Measurements from ENCODE around the gene DOP1B. TPM values are rescaled to one million over a fixed set of nuclear protein-coding genes. Genes with fewer than 3 reads are reported as not detected.

DOP1B gene
- total RNA-seq, 1 donor from 2014 or later, result 13.5 TPM

GRCh38 chr21:36174780-36175179 lies 18.2 kb downstream of the DOP1B start:
- no peaks in the 10 kb centered on the region for H3K27me3 ChIP-seq
- intact Hi-C loops (cut with DNase I), result no loop called here
- H3K4me3 ChIP-seq, result no peak overlapping the region
- no peaks in the 10 kb centered on the region for H3K4me1 ChIP-seq
- TF ChIP-seq POLR2A (IDR thresholded peaks at IDR 0.05), result no peak
- TF ChIP-seq, protein P1, sequence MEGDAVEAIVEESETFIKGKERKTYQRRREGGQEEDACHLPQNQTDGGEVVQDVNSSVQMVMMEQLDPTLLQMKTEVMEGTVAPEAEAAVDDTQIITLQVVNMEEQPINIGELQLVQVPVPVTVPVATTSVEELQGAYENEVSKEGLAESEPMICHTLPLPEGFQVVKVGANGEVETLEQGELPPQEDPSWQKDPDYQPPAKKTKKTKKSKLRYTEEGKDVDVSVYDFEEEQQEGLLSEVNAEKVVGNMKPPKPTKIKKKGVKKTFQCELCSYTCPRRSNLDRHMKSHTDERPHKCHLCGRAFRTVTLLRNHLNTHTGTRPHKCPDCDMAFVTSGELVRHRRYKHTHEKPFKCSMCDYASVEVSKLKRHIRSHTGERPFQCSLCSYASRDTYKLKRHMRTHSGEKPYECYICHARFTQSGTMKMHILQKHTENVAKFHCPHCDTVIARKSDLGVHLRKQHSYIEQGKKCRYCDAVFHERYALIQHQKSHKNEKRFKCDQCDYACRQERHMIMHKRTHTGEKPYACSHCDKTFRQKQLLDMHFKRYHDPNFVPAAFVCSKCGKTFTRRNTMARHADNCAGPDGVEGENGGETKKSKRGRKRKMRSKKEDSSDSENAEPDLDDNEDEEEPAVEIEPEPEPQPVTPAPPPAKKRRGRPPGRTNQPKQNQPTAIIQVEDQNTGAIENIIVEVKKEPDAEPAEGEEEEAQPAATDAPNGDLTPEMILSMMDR (IDR thresholded peaks at IDR 0.05), result no peak
- no peak for TF ChIP-seq POLR2AphosphoS5 (IDR thresholded peaks at IDR 0.05; ENCODE audit: insufficient read depth in 1 of 2, low read depth in 1 of 2)
- no peak overlapping the region for H3K27ac ChIP-seq
- H3K36me3 ChIP-seq, result peaks cover 0 to 4% of the 10 kb centered on the region in 2 donors
- DNase-seq (ENCODE audit: extremely low spot score in 2 of 2), result no peak
- H3K9me3 ChIP-seq, result no peaks in the 10 kb centered on the region

DNA sequence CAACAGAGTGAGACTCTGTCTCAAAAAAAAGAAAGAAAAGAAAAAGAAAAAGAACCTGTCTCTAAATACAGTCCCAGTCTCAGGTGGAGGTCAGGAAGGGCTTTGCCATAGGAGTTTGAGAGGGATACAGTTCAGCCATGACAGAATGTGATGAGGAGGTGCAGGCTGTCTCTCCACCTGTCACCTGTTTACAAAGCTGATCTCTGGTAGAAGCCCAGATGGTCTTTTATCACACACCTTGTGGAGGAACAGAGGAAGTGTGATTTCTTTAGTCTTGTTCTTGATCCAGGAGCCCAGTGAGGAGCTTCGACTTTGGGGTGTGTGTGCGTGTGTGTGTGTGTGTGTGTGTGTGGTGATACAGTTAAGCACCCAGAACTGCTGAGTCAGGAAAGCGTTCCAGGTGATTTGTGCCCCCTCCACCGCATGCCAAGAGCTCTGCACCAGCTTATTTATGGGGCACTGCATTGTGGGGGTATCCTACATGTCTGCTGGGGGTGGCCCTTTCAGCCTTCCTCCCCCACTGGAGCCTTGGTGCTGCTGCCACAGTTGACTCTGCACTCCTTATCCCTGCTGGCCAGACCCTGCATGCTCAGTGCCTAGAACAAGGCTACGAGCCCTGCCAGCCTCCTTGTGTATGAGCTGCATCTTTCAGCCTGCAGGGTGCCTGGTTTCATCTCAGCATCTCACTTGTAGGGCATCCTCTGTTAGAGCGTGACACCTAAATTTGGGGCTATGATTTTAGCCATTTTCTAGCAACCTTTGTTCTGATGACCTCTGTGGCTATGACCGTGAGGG lies 19.3 kb downstream of the DOP1B start:
- no peaks in the 10 kb centered on the region for H3K9me3 ChIP-seq
- no peak for DNase-seq (ENCODE audit: extremely low spot score in 2 of 2)
- H3K27ac ChIP-seq, result no peak overlapping the region
- TF ChIP-seq, protein P1 (IDR thresholded peaks at IDR 0.05), result no peak
- TF ChIP-seq POLR2A (IDR thresholded peaks at IDR 0.05), result no peak
- no peak for TF ChIP-seq POLR2AphosphoS5 (IDR thresholded peaks at IDR 0.05; ENCODE audit: insufficient read depth in 1 of 2, low read depth in 1 of 2)
- intact Hi-C loops (cut with DNase I), result no loop called here
- no peaks in the 10 kb centered on the region for H3K4me1 ChIP-seq
- no peaks in the 10 kb centered on the region for H3K27me3 ChIP-seq
- H3K36me3 ChIP-seq, result peaks cover 0 to 4% of the 10 kb centered on the region in 2 donors
- no peak overlapping the region for H3K4me3 ChIP-seq

DNA sequence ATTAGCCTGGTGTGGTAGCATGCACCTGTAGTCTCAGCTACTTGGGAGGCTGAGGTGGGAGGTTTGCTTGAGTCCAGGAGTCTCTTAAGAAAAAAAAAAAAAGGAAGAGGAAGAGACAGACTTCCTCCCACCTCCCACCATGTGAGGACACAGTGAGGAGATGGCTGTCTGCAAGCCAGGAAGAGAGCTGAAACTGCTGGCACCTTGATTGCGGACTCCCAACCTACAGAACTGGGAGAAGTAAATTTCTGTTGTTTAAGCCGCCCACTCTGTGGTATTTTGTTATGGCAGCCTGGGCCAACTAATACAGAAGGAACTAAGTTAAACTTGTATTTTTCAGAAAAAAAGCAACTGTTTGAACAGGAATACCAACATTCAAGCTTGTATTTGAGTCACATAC lies 21.7 kb downstream of the DOP1B start:
- Histone ChIP-seq H3K36me3 (peaks cover 0 to 4% of the 10 kb centered on the region in 2 donors), H3K27me3 (no peaks in the 10 kb centered on the region), H3K27ac (no peak overlapping the region), H3K4me1 (no peaks in the 10 kb centered on the region), H3K4me3 (no peak overlapping the region), H3K9me3 (no peaks in the 10 kb centered on the region)
- TF ChIP-seq POLR2AphosphoS5 (IDR thresholded peaks at IDR 0.05; ENCODE audit: insufficient read depth in 1 of 2, low read depth in 1 of 2), result no peak
- TF ChIP-seq, protein P1 (IDR thresholded peaks at IDR 0.05), result no peak
- TF ChIP-seq POLR2A (IDR thresholded peaks at IDR 0.05), result no peak
- intact Hi-C loops (cut with DNase I), result no loop called here
- no peak for DNase-seq (ENCODE audit: extremely low spot score in 2 of 2)

DNA sequence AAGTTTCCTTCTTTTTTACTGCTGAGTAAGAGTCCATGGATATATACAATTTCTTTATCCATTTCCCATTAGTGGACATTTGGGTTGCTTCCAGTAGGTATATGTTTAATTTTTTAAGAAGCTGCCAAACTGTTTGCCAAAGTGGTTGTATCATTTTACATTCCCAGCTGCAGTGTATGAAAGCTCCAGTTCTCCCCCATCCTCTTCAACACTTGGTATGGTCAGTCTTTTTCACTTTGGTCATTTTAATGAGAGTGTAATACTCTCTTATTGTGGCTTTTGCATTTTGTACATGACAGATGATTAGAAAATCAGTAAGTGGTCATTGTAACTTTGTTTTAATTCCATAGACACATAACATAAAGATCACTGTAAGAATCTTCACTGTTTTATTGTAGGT lies 22.5 kb downstream of the DOP1B start:
- intact Hi-C loops (cut with DNase I), result no loop called here
- H3K27ac ChIP-seq, result no peak overlapping the region
- peaks cover 0 to 4% of the 10 kb centered on the region in 2 donors for H3K36me3 ChIP-seq
- no peak for DNase-seq (ENCODE audit: extremely low spot score in 2 of 2)
- no peaks in the 10 kb centered on the region for H3K9me3 ChIP-seq
- H3K4me1 ChIP-seq, result no peaks in the 10 kb centered on the region
- no peaks in the 10 kb centered on the region for H3K27me3 ChIP-seq
- H3K4me3 ChIP-seq, result no peak overlapping the region
- TF ChIP-seq, protein P1 (IDR thresholded peaks at IDR 0.05), result no peak
- TF ChIP-seq POLR2A (IDR thresholded peaks at IDR 0.05), result no peak
- TF ChIP-seq POLR2AphosphoS5 (IDR thresholded peaks at IDR 0.05; ENCODE audit: insufficient read depth in 1 of 2, low read depth in 1 of 2), result no peak

- intact Hi-C loops (cut with DNase I), result no loop called here
- peaks cover 0 to 4% of the 10 kb centered on the region in 2 donors for H3K36me3 ChIP-seq
- H3K27ac ChIP-seq, result no peak overlapping the region
- DNase-seq (ENCODE audit: extremely low spot score in 2 of 2), result no peak
- H3K4me1 ChIP-seq, result no peaks in the 10 kb centered on the region
- TF ChIP-seq POLR2AphosphoS5 (IDR thresholded peaks at IDR 0.05; ENCODE audit: insufficient read depth in 1 of 2, low read depth in 1 of 2) (no peak), POLR2A (IDR thresholded peaks at IDR 0.05) (no peak)
- TF ChIP-seq, protein P1 (IDR thresholded peaks at IDR 0.05), result no peak
- H3K27me3 ChIP-seq, result no peaks in the 10 kb centered on the region
- no peak overlapping the region for H3K4me3 ChIP-seq
- no peaks in the 10 kb centered on the region for H3K9me3 ChIP-seq
Measured at GRCh38 chr21:36180963-36181362, 24.3 kb downstream of the DOP1B start.
